K562 (cell line): ENCODE measurements around the gene MMP7. TPM values are rescaled to one million over a fixed set of nuclear protein-coding genes. Genes with fewer than 3 reads are reported as not detected.

Experiments
- ATAC-seq: fragments of 200-7000 bp; cut with Tn5 transposase; 3 replicates; pipeline ENCODE4 v1.9.1; 2020; ENCODE audit warnings: moderate library complexity
- BruUV-seq: library from RNA; stranded (reverse); fragments of 400-500 nt; replicated peaks from 2 replicates; lab custom pipeline; 2021; lab: Mats Ljungman, UMichigan
- CTCF ChIA-PET: fragments of 300-600 bp; formaldehyde crosslinking; extraction: SDS; loops from one replicate; lab custom pipeline; 2021; ENCODE audit warnings: low intra/inter-chr PET ratio; lab: Yijun Ruan, JAX
- POLR2A ChIA-PET: fragments of 300-600, 350-650 bp; sonication (Branson Sonifier 250); formaldehyde crosslinking; extraction: SDS; loops from one replicate; lab custom pipeline; 2021; ENCODE audit warnings: antibody characterized with exemption, inconsistent platforms; lab: Yijun Ruan, JAX
- DNase-seq, 4 experiments: peaks; one replicate each; pipeline versions ENCODE4 v3.0.0 to v3.0.0-alpha.2; 2011 to 2018; ENCODE audit warnings: low spot score in 3 of 4, mixed read lengths in 3 of 4; ENCODE audit errors: extremely low read depth in 1 of 4
- FAIRE-seq: peaks from 2 replicates; lab custom pipeline; 2011; peaks lifted over from hg19 to GRCh38; lab: Jason Lieb, UNC
- H2AFZ ChIP-seq: 2 replicates; pipeline ENCODE4 v1.6.0; 2011; ENCODE audit warnings: low read depth, low read length, control low read depth, inconsistent platforms
- H3K27ac ChIP-seq: fragments of 200-600 bp; 3 replicates; pipeline ENCODE4 v1.8.0; 2011; ENCODE audit warnings: low read depth, mild to moderate bottlenecking, control low read depth, inconsistent platforms, low read length, moderate library complexity, mixed read lengths; ENCODE audit errors: extremely low read depth
- H3K27me3 ChIP-seq, 2 experiments: fragments of 300-600 bp in 1 of 2; 2 replicates in 1 of 2; 3 replicates in 1 of 2; pipeline versions ENCODE4 v1.6.0 to v1.8.0; 2011; ENCODE audit warnings: inconsistent platforms in 2 of 2, low read length in 2 of 2, mild to moderate bottlenecking in 1 of 2, mixed read lengths in 1 of 2, moderate library complexity in 1 of 2; ENCODE audit not compliant: control insufficient read depth in 2 of 2, insufficient read depth in 2 of 2
- H3K36me3 ChIP-seq: fragments of 300-600 bp; 3 replicates; pipeline ENCODE4 v1.8.0; 2011; ENCODE audit warnings: mild to moderate bottlenecking, low read length, inconsistent platforms; ENCODE audit not compliant: control insufficient read depth, insufficient read depth
- H3K4me1 ChIP-seq, 2 experiments: fragments of 200-600 bp in 1 of 2; replicated peaks in 1 of 2; 2 replicates in 1 of 2; 3 replicates in 1 of 2; pipeline versions ENCODE4 v1.5.1 to v1.8.0; 2011; ENCODE audit warnings: inconsistent platforms in 2 of 2, low read length in 2 of 2, mild to moderate bottlenecking in 1 of 2, mixed read lengths in 1 of 2, moderate library complexity in 1 of 2; ENCODE audit not compliant: control insufficient read depth in 2 of 2, insufficient read depth in 2 of 2
- H3K4me2 ChIP-seq: 2 replicates; pipeline ENCODE4 v1.6.1; 2011; ENCODE audit warnings: low read length, control low read depth, inconsistent platforms, mixed read lengths; ENCODE audit not compliant: insufficient read depth
- H3K4me3 ChIP-seq: fragments of 200-600 bp; sonication (generic), shearing (Covaris generic); 2 replicates; pipeline ENCODE4 v1.5.1; 2016; ENCODE audit warnings: control low read depth, inconsistent platforms
- H3K79me2 ChIP-seq: fragments of 200-600 bp; 3 replicates; pipeline ENCODE4 v1.8.0; 2011; ENCODE audit warnings: low read length, inconsistent platforms; ENCODE audit not compliant: control insufficient read depth, insufficient read depth
- H3K9ac ChIP-seq, 2 experiments: 2 replicates each; pipeline versions ENCODE4 v1.6.0 to v1.6.1; 2011; ENCODE audit warnings: low read depth in 2 of 2, low read length in 2 of 2, control low read depth in 1 of 2, inconsistent platforms in 1 of 2, mild to moderate bottlenecking in 1 of 2, mixed read lengths in 1 of 2; ENCODE audit not compliant: insufficient read depth in 1 of 2
- H3K9me1 ChIP-seq: one replicate; pipeline ENCODE4 v1.6.0; 2011; ENCODE audit warnings: inconsistent platforms, mild to moderate bottlenecking, low read length, moderate library complexity; ENCODE audit not compliant: control insufficient read depth, insufficient read depth
- H3K9me3 ChIP-seq: replicated peaks from 2 replicates; pipeline ENCODE4 v1.5.1; 2011; ENCODE audit warnings: low read depth, low read length, inconsistent platforms; ENCODE audit not compliant: control insufficient read depth, insufficient read depth
- H4K20me1 ChIP-seq: replicated peaks from 2 replicates; pipeline ENCODE4 v1.6.1; 2011; ENCODE audit warnings: low read length, inconsistent platforms, mixed read lengths; ENCODE audit not compliant: control insufficient read depth, insufficient read depth
- ATF7 ChIP-seq: fragments of 450-650 bp; IDR thresholded peaks from 2 replicates; pipeline ENCODE4 v1.7.1; 2014; ENCODE audit warnings: mild to moderate bottlenecking, moderate library complexity
- CREBBP ChIP-seq: IDR thresholded peaks from one replicate; pipeline ENCODE4 v1.6.1; 2012; ENCODE audit warnings: low read depth, mild to moderate bottlenecking, control low read depth, inconsistent platforms, low read length
- EZH2 ChIP-seq: IDR thresholded peaks from 2 replicates; pipeline ENCODE4 v1.6.1; 2012; ENCODE audit warnings: low read depth, mild to moderate bottlenecking, inconsistent platforms, low read length, borderline replicate concordance
- ILK ChIP-seq: fragments of 450-650 bp; IDR thresholded peaks from 2 replicates; pipeline ENCODE4 v1.6.1; 2016; ENCODE audit warnings: missing genetic modification characterization, low read depth, mild to moderate bottlenecking, missing compliant biosample characterization, moderate library complexity, borderline replicate concordance
- KDM4B ChIP-seq, 2 experiments: fragments of 450-650 bp in 1 of 2; sonication (generic) in 1 of 2; IDR thresholded peaks; 2 replicates each; pipeline ENCODE4 v1.6.1; 2016 to 2017; ENCODE audit warnings: borderline replicate concordance in 2 of 2, antibody characterized with exemption in 1 of 2, low read depth in 1 of 2, mild to moderate bottlenecking in 1 of 2
- MYBL2 ChIP-seq, 2 experiments: fragments of 450-650 bp in 1 of 2; sonication (generic) in 1 of 2; formaldehyde crosslinking in 1 of 2; IDR thresholded peaks; 2 replicates each; pipeline versions ENCODE4 v1.6.1 to v1.8.1; 2017 to 2022; ENCODE audit warnings: borderline replicate concordance in 1 of 2, inconsistent platforms in 1 of 2, low read depth in 1 of 2, mild to moderate bottlenecking in 1 of 2, missing genetic modification reagents in 1 of 2, moderate library complexity in 1 of 2
- POLR3G ChIP-seq: IDR thresholded peaks from 2 replicates; pipeline ENCODE4 v1.6.1; 2011; ENCODE audit not compliant: insufficient read length, insufficient replicate concordance; ENCODE audit errors: extremely low read depth
- WGBS: fragments of 100-300 bp; shearing (Covaris generic); methylation state at CpG from one replicate; pipeline ENCODE4 v1.1.6; 2016; ENCODE audit warnings: low coverage, mixed read lengths; ENCODE audit not compliant: insufficient coverage; ENCODE audit errors: missing lambda C conversion rate; 5-methylcytosine and 5-hydroxymethylcytosine counted together
- in situ Hi-C: fragments of 300-500 bp; cut with MboI; formaldehyde crosslinking; loops from 4 replicates; pipeline ENCODE4 v1.15.0; 2018; ENCODE audit warnings: inconsistent platforms, mixed read lengths
- intact Hi-C: fragments of 100-400 bp; cut with micrococcal nuclease; formaldehyde crosslinking; loops from 2 replicates; pipeline ENCODE4 v1.14.2; 2022
- polyA plus RNA-seq, 8 experiments: library from polyadenylated mRNA; depleted of rRNA in 4 of 8; stranded (reverse) in 5 of 8; unstranded in 3 of 8; fragments of >200 nt; fragmentation: Nextera tagmentation in 2 of 8; fragmentation: Illumina TruSeq in 1 of 8; extraction: Ambion mirVana in 2 of 8; extraction: Trizol in 1 of 8; gene quantifications; 2 replicates each; pipeline versions ENCODE4 v1.2.1 to v1.2.3, GENCODE V29; 2011 to 2014; ENCODE audit warnings: inconsistent platforms in 1 of 8, missing spikeins in 1 of 8
- total RNA-seq, 7 experiments: library from RNA; depleted of rRNA in 6 of 7; stranded (reverse); fragments of >200 nt in 6 of 7; fragmentation: Illumina TruSeq in 2 of 7; extraction: Trizol in 2 of 7; gene quantifications; 2 replicates each; pipeline versions ENCODE4 v1.2.1 to v1.2.3, GENCODE V29; 2011 to 2021; ENCODE audit warnings: low replicate concordance in 1 of 7

MMP7 gene
- total and polyA plus RNA-seq, 9 of the 15 experiments (the other 6 are each of a cell fraction or from before 2014, with no cell fraction given), result 0.13 TPM; not detected in 8

GRCh38 chr11:102500829-102501228 lies 29.7 kb downstream of the MMP7 start:
- Histone ChIP-seq H3K9me3 (no peaks in the 10 kb centered on the region), H3K36me3 (no peaks in the 10 kb centered on the region), H2AFZ (no peak overlapping the region), H3K4me3 (no peak overlapping the region), H3K4me1 (no peaks in the 10 kb centered on the region), H3K9me1 (no peaks in the 10 kb centered on the region), H3K27me3 (peaks cover 4% of the 10 kb centered on the region in 2 experiments; a peak in 2 of 5 replicates), H3K79me2 (no peaks in the 10 kb centered on the region), H4K20me1 (no peaks in the 10 kb centered on the region), H3K9ac (no peak overlapping the region), H3K27ac (no peak overlapping the region), H3K4me2 (no peak overlapping the region)
- no peak for ATAC-seq
- no peak for FAIRE-seq
- WGBS, result 0% methylated on average over 2 of the region's 2 CpGs
- TF ChIP-seq POLR3G (no peak), CREBBP (no peak), EZH2 (no peak), ILK (no peak), KDM4B (IDR thresholded peaks at IDR 0.05; ENCODE audit: borderline replicate concordance in 2 of 2, low read depth in 1 of 2) (no peak), ATF7 (no peak), MYBL2 (IDR thresholded peaks at IDR 0.05; ENCODE audit: low read depth) (no peak), MYBL2 (CRISPR knock-in tag; IDR thresholded peaks at IDR 0.05; ENCODE audit: borderline replicate concordance) (no peak)
- no TSS peak for BruUV-seq
- ChIA-PET CTCF (no interaction called here), POLR2A (no interaction called here)
- no peak for DNase-seq
- in situ Hi-C loops, result no loop called here
- intact Hi-C loops, result no loop called here
